Adrenal gland (tissue), 5 donors: ENCODE results near the gene PLA2G4D.

Experiments used
- CTCF ChIP-seq, 6 experiments: fragments of 450-650 bp in 4 of 6; fragments of 200-600 bp in 2 of 6; sonication (generic) in 1 of 6; IDR thresholded peaks; 1 replicate in 5 of 6; 2 replicates in 1 of 6; pipeline versions ENCODE4 v1.5.1 to v1.8.0; 2016 to 2021; ENCODE audit warnings: antibody characterized with exemption in 6 of 6, mild to moderate bottlenecking in 2 of 6, moderate library complexity in 1 of 6
- POLR2A ChIP-seq, 2 donors: fragments of 450-650 bp; IDR thresholded peaks; one replicate each; pipeline ENCODE4 v1.6.1; 2017; ENCODE audit warnings: antibody characterized with exemption in 2 of 2, mild to moderate bottlenecking in 2 of 2, moderate library complexity in 1 of 2
- donor health status: DM: no; HTN: no; CAD: no.

GRCh38 chr15:42102646-42103235 lies 8.4 kb upstream of the PLA2G4D start:
- TF ChIP-seq CTCF (IDR thresholded peaks at IDR 0.05), result no peak
- TF ChIP-seq POLR2A (IDR thresholded peaks at IDR 0.05), result no peak
